IPS-18c (cell line): ENCODE measurements around the gene PSEN1.
"Not testable (repeated sequence)": the region's sequence is repeated elsewhere in the genome, so short reads cannot be mapped to it uniquely, and the experiment has no call there.

Experiments used
- H3K4me3 ChIP-seq: 2 replicates; pipeline ENCODE4 v1.7.0; 2013; ENCODE audit warnings: low read depth, mild to moderate bottlenecking, low read length, moderate library complexity; ENCODE audit not compliant: insufficient read depth
- H3K9me3 ChIP-seq: one replicate; pipeline ENCODE4 v1.6.1; 2013; ENCODE audit warnings: mild to moderate bottlenecking, low read length, moderate library complexity; ENCODE audit not compliant: control insufficient read depth, insufficient read depth

The PSEN1 gene

DNA sequence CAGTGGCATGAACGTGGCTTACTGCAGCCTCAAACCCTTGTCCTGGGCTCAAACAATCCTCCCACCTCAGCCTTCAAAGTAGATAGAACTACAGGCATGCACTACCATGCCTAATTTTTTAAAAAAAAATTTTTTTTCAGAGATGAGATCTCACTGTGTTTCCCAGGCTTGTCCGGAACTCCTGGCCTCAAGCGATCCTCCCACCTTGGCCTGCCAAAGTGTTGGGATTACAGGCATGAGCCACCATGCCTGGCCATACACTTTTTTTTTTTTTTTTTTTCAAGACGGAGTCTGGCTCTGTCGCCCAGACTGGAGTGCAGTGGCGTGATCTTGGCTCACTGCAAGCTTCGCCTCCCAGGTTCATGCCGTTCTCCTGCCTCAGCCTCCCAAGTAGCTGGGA is 58.0 kb downstream of the PSEN1 start:
- not testable (repeated sequence) for H3K9me3 ChIP-seq, H3K4me3 ChIP-seq

GRCh38 chr14:73198253-73198652 is 61.9 kb downstream of the PSEN1 start:
- Histone ChIP-seq H3K9me3 (no peaks in the 10 kb centered on the region), H3K4me3 (no peak overlapping the region)

- Histone ChIP-seq H3K9me3 (no peaks in the 10 kb centered on the region), H3K4me3 (no peak overlapping the region)
These were observed 67.2 kb downstream of the PSEN1 start for GRCh38 chr14:73203527-73203926.

GRCh38 chr14:73207615-73208014 is 71.3 kb downstream of the PSEN1 start:
- no peak overlapping the region for H3K4me3 ChIP-seq
- H3K9me3 ChIP-seq = no peaks in the 10 kb centered on the region

DNA sequence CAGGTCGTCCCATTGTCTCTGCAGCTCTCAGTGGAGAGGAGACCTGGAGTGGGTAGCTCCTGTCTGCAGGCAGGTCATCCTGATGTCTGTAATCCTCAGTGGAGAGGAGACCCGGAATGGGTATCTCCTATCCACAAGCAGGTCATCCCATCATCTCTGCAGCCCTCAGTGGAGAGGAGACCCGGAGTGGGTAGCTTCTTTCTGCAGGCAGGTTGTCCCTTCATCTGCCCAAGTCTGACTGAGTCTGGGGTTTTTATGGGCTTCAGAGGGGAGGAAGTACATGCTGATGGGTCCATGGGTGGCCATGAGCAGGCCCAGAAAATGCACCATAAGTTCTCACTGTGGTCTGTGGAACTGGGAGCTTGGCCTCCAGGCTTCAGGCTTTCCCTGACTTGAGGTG is 72.1 kb downstream of the PSEN1 start:
- Histone ChIP-seq H3K4me3 (no peak overlapping the region), H3K9me3 (no peaks in the 10 kb centered on the region)

DNA sequence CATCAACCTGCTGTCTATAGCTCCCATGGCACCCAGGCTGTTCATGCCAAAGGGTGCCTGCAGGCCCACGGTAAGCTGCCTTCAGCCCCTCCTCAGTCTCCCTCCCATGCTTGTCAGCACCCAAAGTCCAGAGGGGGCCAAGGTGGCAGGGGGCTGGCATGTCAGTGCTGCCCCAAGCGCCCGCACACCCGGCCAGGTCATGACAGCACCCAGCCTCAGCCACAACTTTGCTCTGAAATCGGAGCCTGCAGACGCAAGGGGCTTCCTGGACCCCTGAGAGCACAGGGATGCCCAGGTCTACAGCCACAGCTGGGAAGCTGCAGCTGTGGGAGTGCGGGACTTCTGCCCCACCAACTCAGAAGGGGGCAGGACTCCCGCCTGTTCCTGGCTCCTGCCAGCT is 72.5 kb downstream of the PSEN1 start:
- no peaks in the 10 kb centered on the region for H3K9me3 ChIP-seq

GRCh38 chr14:73209953-73210352 is 73.6 kb downstream of the PSEN1 start:
- H3K4me3 ChIP-seq = no peak overlapping the region
- H3K9me3 ChIP-seq = no peaks in the 10 kb centered on the region

More for the DNA sequence above, 72.5 kb downstream of the PSEN1 start:
- H3K4me3 ChIP-seq = no peak overlapping the region

DNA sequence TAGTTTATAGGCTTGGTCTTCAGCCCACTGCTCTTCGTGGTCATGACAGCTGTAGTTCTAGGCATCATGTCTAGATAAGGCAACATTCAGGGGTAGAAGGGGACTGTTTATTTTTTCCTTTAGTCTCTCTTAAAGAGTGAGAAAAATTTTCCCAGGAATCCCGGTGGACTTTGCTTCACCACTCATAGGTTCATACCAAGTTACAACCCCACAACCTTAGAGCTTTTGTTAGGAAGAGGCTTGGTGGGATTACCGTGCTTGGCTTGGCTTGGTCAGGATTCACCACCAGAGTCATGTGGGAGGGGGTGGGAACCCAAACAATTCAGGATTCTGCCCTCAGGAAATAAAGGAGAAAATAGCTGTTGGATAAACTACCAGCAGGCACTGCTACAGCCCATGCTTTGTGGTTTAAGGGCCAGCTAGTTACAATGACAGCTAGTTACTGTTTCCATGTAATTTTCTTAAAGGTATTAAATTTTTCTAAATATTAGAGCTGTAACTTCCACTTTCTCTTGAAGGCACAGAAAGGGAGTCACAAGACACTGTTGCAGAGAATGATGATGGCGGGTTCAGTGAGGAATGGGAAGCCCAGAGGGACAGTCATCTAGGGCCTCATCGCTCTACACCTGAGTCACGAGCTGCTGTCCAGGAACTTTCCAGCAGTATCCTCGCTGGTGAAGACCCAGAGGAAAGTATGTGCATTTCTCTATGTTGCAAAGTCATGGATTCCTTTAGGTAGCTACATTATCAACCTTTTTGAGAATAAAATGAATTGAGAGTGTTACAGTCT is 75.1 kb downstream of the PSEN1 start:
- H3K9me3 ChIP-seq = no peaks in the 10 kb centered on the region
- H3K4me3 ChIP-seq = no peak overlapping the region

- no peaks in the 10 kb centered on the region for H3K9me3 ChIP-seq
- H3K4me3 ChIP-seq = no peak overlapping the region
These were observed 79.7 kb downstream of the PSEN1 start for GRCh38 chr14:73216030-73216429.

DNA sequence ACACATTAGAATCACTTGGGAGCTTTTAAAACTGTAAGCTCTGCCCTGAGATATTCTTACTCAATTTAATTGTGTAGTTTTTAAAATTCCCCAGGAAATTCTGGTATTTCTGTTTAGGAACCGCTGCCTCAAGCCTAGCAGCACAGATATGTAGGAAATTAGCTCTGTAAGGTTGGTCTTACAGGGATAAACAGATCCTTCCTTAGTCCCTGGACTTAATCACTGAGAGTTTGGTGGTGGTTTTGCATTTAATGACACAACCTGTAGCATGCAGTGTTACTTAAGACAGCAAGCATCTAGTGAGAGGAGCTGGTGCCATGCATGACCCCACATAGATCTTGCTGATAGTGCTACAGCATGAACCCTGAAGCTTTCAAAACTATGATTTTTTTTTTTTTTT is 81.1 kb downstream of the PSEN1 start:
- H3K9me3 ChIP-seq = no peaks in the 10 kb centered on the region
- no peak overlapping the region for H3K4me3 ChIP-seq

- H3K4me3 ChIP-seq = no peak overlapping the region
- no peaks in the 10 kb centered on the region for H3K9me3 ChIP-seq
These were observed 83.8 kb downstream of the PSEN1 start for GRCh38 chr14:73220061-73220460.

- H3K9me3 ChIP-seq = no peaks in the 10 kb centered on the region
These were observed 84.3 kb downstream of the PSEN1 start for GRCh38 chr14:73220634-73221033.

GRCh38 chr14:73221945-73222344 is 85.6 kb downstream of the PSEN1 start:
- Histone ChIP-seq H3K9me3 (no peaks in the 10 kb centered on the region), H3K4me3 (no peak overlapping the region)

More at GRCh38 chr14:73220634-73221033, 84.3 kb downstream of the PSEN1 start:
- H3K4me3 ChIP-seq = no peak overlapping the region

DNA sequence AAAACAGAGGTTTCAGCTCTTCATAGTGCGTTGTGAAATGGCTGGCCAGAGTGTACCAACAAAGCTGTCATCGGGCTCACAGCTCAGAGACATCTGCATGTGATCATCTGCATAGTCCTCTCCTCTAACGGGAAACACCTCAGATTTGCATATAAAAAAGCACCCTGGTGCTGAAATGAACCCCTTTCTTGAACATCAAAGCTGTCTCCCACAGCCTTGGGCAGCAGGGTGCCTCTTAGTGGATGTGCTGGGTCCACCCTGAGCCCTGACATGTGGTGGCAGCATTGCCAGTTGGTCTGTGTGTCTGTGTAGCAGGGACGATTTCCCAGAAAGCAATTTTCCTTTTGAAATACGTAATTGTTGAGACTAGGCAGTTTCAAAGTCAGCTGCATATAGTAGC is 86.7 kb downstream of the PSEN1 start:
- H3K9me3 ChIP-seq = no peaks in the 10 kb centered on the region
- H3K4me3 ChIP-seq = no peak overlapping the region

DNA sequence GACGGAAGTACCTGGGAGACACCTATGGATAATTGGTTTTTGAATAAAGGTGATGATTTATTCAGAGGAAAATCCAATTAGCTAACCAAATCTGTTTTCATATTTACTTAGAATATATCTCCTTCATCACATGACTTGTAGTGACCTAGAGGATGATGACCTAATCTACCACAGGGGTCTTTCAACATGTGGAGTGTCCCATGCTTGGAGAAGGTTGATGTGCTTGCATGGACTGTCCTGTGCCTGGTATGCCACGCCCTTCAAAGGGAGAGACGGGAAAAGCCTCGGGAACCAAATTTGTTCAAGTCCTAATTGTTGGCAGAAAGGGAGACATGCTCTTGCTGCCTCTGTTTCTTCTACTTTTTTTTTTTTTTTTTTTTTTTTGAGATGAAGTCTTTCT is 89.2 kb downstream of the PSEN1 start:
- H3K4me3 ChIP-seq = no peak overlapping the region
- H3K9me3 ChIP-seq = no peaks in the 10 kb centered on the region

GRCh38 chr14:73227812-73228781 is 91.8 kb downstream of the PSEN1 start:
- Histone ChIP-seq H3K4me3 (no peak overlapping the region), H3K9me3 (no peaks in the 10 kb centered on the region)

- Histone ChIP-seq H3K9me3 (no peaks in the 10 kb centered on the region), H3K4me3 (no peak overlapping the region)
These were observed 93.7 kb downstream of the PSEN1 start for GRCh38 chr14:73230051-73230450.
